HCT116 (cell line): ENCODE results near the gene SUOX. TPM values are rescaled to one million over a fixed set of nuclear protein-coding genes. Genes with fewer than 3 reads are reported as not detected.
A peak's percentile ranks its signal among the peaks of the same experiment; 100 is the strongest.

ENCODE experiments used
- ATAC-seq: fragments of 200-7000 bp; cut with Tn5 transposase; 2 replicates; pipeline ENCODE4 v1.9.1; 2020; ENCODE audit warnings: mild to moderate bottlenecking, moderate library complexity
- BruUV-seq: library from RNA; stranded (reverse); fragments of 400-500 nt; replicated peaks from 2 replicates; lab custom pipeline; 2021; lab: Mats Ljungman, UMichigan
- CTCF ChIA-PET: fragments of 300-600 bp; sonication (Branson Sonifier 250); formaldehyde crosslinking; loops from one replicate; lab custom pipeline; 2021; ENCODE audit warnings: antibody characterized with exemption; lab: Charles Lee
- POLR2A ChIA-PET: fragments of 300-600, 350-600 bp; sonication (Branson Sonifier 250); formaldehyde crosslinking; loops from one replicate; lab custom pipeline; 2021; ENCODE audit warnings: antibody characterized with exemption; lab: Charles Lee
- RAD21 ChIA-PET, 2 experiments: fragments of 300-600 bp; sonication (Branson Sonifier 250); formaldehyde crosslinking; loops; one replicate each; lab custom pipeline; 2023; ENCODE audit warnings: low total read pairs in 2 of 2; ENCODE audit not compliant: uncharacterized antibody in 2 of 2, unreplicated experiment in 2 of 2, low non-redundant PET in 1 of 2; lab: Charles Lee
- DNase-seq: peaks from one replicate; pipeline ENCODE4 v3.0.0-alpha.2; 2010; ENCODE audit warnings: low read depth, low spot score
- H2AFZ ChIP-seq: fragments of 200-600 bp; shearing (Covaris generic), sonication (generic); 2 replicates; pipeline ENCODE4 v1.6.1; 2017; ENCODE audit warnings: low read depth, mixed run types, mixed read lengths, antibody characterized with exemption, low read length; ENCODE audit not compliant: poor library complexity, severe bottlenecking
- H3K27ac ChIP-seq: 2 replicates; pipeline ENCODE4 v1.5.1; 2012; ENCODE audit warnings: low read depth, low read length
- H3K27me3 ChIP-seq: fragments of 200-600 bp; sonication (generic); 2 replicates; pipeline ENCODE4 v1.6.1; 2016; ENCODE audit warnings: mixed run types, low read length, mixed read lengths; ENCODE audit not compliant: insufficient read depth
- H3K36me3 ChIP-seq, 2 experiments: fragments of 200-500 bp in 1 of 2; fragments of 200-600 bp in 1 of 2; sonication (Bioruptor generic) in 1 of 2; sonication (generic) in 1 of 2; 2 replicates each; pipeline versions ENCODE4 v1.5.1 to v1.6.1; 2014 to 2016; ENCODE audit warnings: low read length in 2 of 2, inconsistent platforms in 1 of 2, mixed read lengths in 1 of 2, mixed run types in 1 of 2; ENCODE audit not compliant: insufficient read depth in 2 of 2, control insufficient read depth in 1 of 2
- H3K4me1 ChIP-seq, 2 experiments: fragments of 200-600 bp in 1 of 2; sonication (generic) in 1 of 2; 2 replicates each; pipeline versions ENCODE4 v1.5.1 to v1.6.1; 2012 to 2017; ENCODE audit warnings: low read length in 2 of 2, inconsistent platforms in 1 of 2, mild to moderate bottlenecking in 1 of 2, mixed read lengths in 1 of 2, mixed run types in 1 of 2, moderate library complexity in 1 of 2; ENCODE audit not compliant: insufficient read depth in 2 of 2, control insufficient read depth in 1 of 2
- H3K4me2 ChIP-seq: fragments of 200-600 bp; sonication (generic); 2 replicates; pipeline ENCODE4 v1.6.1; 2017; ENCODE audit warnings: mixed run types, low read length, mixed read lengths
- H3K4me3 ChIP-seq, 2 experiments: fragments of 200-600 bp in 1 of 2; sonication (generic) in 1 of 2; replicated peaks in 1 of 2; 2 replicates each; pipeline ENCODE4 v1.5.1; 2011 to 2016; ENCODE audit warnings: low read length in 2 of 2, control low read depth in 1 of 2, low read depth in 1 of 2, mild to moderate bottlenecking in 1 of 2, mixed read lengths in 1 of 2, mixed run types in 1 of 2
- H3K79me2 ChIP-seq: fragments of 200-600 bp; sonication (generic); 2 replicates; pipeline ENCODE4 v1.6.1; 2017; ENCODE audit warnings: mild to moderate bottlenecking, mixed run types, low read length, moderate library complexity, mixed read lengths; ENCODE audit not compliant: insufficient read depth
- H3K9ac ChIP-seq: fragments of 200-600 bp; sonication (generic); 2 replicates; pipeline ENCODE4 v1.6.1; 2016; ENCODE audit warnings: low read length, mixed read lengths
- H3K9me2 ChIP-seq: fragments of 200-600 bp; sonication (generic), shearing (Covaris generic); 2 replicates; pipeline ENCODE4 v1.6.1; 2017; ENCODE audit warnings: mixed run types, mild to moderate bottlenecking, moderate library complexity; ENCODE audit not compliant: insufficient read depth
- H3K9me3 ChIP-seq, 2 experiments: fragments of 200-500 bp in 1 of 2; fragments of 200-600 bp in 1 of 2; sonication (Bioruptor generic) in 1 of 2; sonication (generic) in 1 of 2; 2 replicates each; pipeline ENCODE4 v1.6.1; 2014 to 2017; ENCODE audit warnings: low read length in 2 of 2, mixed read lengths in 2 of 2, inconsistent platforms in 1 of 2, low read depth in 1 of 2, mild to moderate bottlenecking in 1 of 2, mixed run types in 1 of 2, moderate library complexity in 1 of 2; ENCODE audit not compliant: control insufficient read depth in 1 of 2, insufficient read depth in 1 of 2
- H4K20me1 ChIP-seq: fragments of 200-600 bp; sonication (generic), shearing (Covaris generic); 2 replicates; pipeline ENCODE4 v1.6.1; 2017; ENCODE audit warnings: mixed run types, mild to moderate bottlenecking, moderate library complexity; ENCODE audit not compliant: insufficient read depth
- ATF3 ChIP-seq: IDR thresholded peaks from 2 replicates; pipeline ENCODE4 v1.6.1; 2012
- CBX3 ChIP-seq: IDR thresholded peaks from 2 replicates; pipeline ENCODE4 v1.6.1; 2012; ENCODE audit warnings: low read depth
- CTCF ChIP-seq, 3 experiments: fragments of 200-600 bp in 1 of 3; sonication (generic) in 1 of 3; IDR thresholded peaks in 2 of 3; conservative IDR thresholded peaks in 1 of 3; 2 replicates each; pipeline ENCODE4 v1.5.1; 2012 to 2017; ENCODE audit warnings: low read depth in 2 of 3, low read length in 2 of 3, antibody characterized with exemption in 1 of 3, borderline replicate concordance in 1 of 3, control low read depth in 1 of 3, mild to moderate bottlenecking in 1 of 3, mixed read lengths in 1 of 3, mixed run types in 1 of 3, moderate library complexity in 1 of 3; ENCODE audit not compliant: insufficient read depth in 1 of 3
- ELF1 ChIP-seq: IDR thresholded peaks from 2 replicates; pipeline ENCODE4 v1.6.1; 2012; ENCODE audit warnings: low read depth, borderline replicate concordance
- EZH2 ChIP-seq: fragments of 200-600 bp; sonication (generic); IDR thresholded peaks from 2 replicates; pipeline ENCODE4 v1.6.1; 2017; ENCODE audit warnings: antibody characterized with exemption, mixed run types
- EZH2phosphoT487 ChIP-seq: fragments of 200-600 bp; IDR thresholded peaks from 2 replicates; pipeline ENCODE4 v1.6.1; 2018; ENCODE audit warnings: antibody characterized with exemption, borderline replicate concordance
- JUND ChIP-seq: IDR thresholded peaks from 2 replicates; pipeline ENCODE4 v1.6.1; 2012
- POLR2AphosphoS5 ChIP-seq: IDR thresholded peaks from 2 replicates; pipeline ENCODE4 v1.6.1; 2011; ENCODE audit warnings: mild to moderate bottlenecking, low read depth, low read length, moderate library complexity
- RAD21 ChIP-seq: IDR thresholded peaks from 2 replicates; pipeline ENCODE4 v1.6.1; 2012; ENCODE audit warnings: low read depth, mild to moderate bottlenecking
- REST ChIP-seq: IDR thresholded peaks from 2 replicates; pipeline ENCODE4 v1.6.1; 2012; ENCODE audit warnings: low read depth
- SP1 ChIP-seq: IDR thresholded peaks from 2 replicates; pipeline ENCODE4 v1.6.1; 2012; ENCODE audit warnings: low read depth
- TCF7L2 ChIP-seq: IDR thresholded peaks from 2 replicates; pipeline ENCODE4 v1.7.0; 2011; ENCODE audit warnings: borderline replicate concordance, inconsistent platforms; ENCODE audit not compliant: insufficient read depth, insufficient read length; ENCODE audit errors: extremely low read depth
- YY1 ChIP-seq: IDR thresholded peaks from 2 replicates; pipeline ENCODE4 v1.6.1; 2011; ENCODE audit warnings: low read length, low read depth, moderate library complexity, mild to moderate bottlenecking; ENCODE audit not compliant: insufficient replicate concordance; ENCODE audit errors: extremely low read depth
- ZBTB33 ChIP-seq: IDR thresholded peaks from 2 replicates; pipeline ENCODE4 v1.6.1; 2011; ENCODE audit warnings: mild to moderate bottlenecking, low read length, moderate library complexity; ENCODE audit not compliant: insufficient replicate concordance; ENCODE audit errors: extremely low read depth
- ZFX ChIP-seq: fragments of 450-650 bp; IDR thresholded peaks from 2 replicates; pipeline ENCODE4 v1.6.1; 2017
- ZNF274 ChIP-seq: fragments of 200-500 bp; sonication (Bioruptor generic); IDR thresholded peaks from 2 replicates; pipeline ENCODE4 v1.6.1; 2014; ENCODE audit warnings: mild to moderate bottlenecking, low read depth, low read length, inconsistent platforms
- intact Hi-C: fragments of 100-400 bp; cut with micrococcal nuclease; formaldehyde crosslinking; loops from 2 replicates; pipeline ENCODE4 v1.10.0; 2022
- total RNA-seq: library from RNA; stranded (reverse); gene quantifications from one replicate; pipeline ENCODE4 v1.2.1, GENCODE V29; 2021; ENCODE audit not compliant: unreplicated experiment

Gene SUOX
- total RNA-seq, 1 experiment from 2014 or later: 18.0 TPM

GRCh38 chr12:55972042-55972441 lies 25.0 kb upstream of the SUOX start:
- Histone ChIP-seq H3K4me2 (peak overlapping the region; percentile 65; the same call in 1 of the 2 replicates), H3K9me2 (no peaks in the 10 kb centered on the region), H3K4me1 (peaks cover 17 to 38% of the 10 kb centered on the region in 2 experiments), H3K79me2 (peaks cover 41% of the 10 kb centered on the region), H3K9ac (0 out of 2 replicates have a peak overlapping the region, but pooled peaks have one; percentile 6), H3K4me3 (no peak overlapping the region), H3K9me3 (no peaks in the 10 kb centered on the region), H3K36me3 (peaks cover 18 to 33% of the 10 kb centered on the region in 2 experiments; a peak in 3 of 4 replicates)
- ChIA-PET CTCF (interaction anchor here (4.7 kb wide), 1 partner anchor 24 kb away, joined by 35 read pairs; the partner anchor contains the start of gene SUOX), RAD21 (no interaction called here)
- intact Hi-C loops: no loop called here
- TF ChIP-seq EZH2phosphoT487 (no peak), ZBTB33 (no peak), ZFX (no peak), ATF3 (no peak), CTCF (IDR thresholded peaks at IDR 0.05 in 2 of 3, conservative IDR thresholded peaks at IDR 0.05 in 1 of 3; ENCODE audit: borderline replicate concordance in 1 of 3, insufficient read depth in 1 of 3, low read depth in 2 of 3, low read length in 2 of 3) (no peak), REST (no peak), RAD21 (no peak), POLR2AphosphoS5 (no peak), YY1 (no peak), ZNF274 (no peak), JUND (no peak), TCF7L2 (no peak), ELF1 (no peak), SP1 (no peak), EZH2 (no peak), CBX3 (no peak)
- TF ChIP-seq, all 23 proteins: peak for 0
- no TSS peak for BruUV-seq
- H3K27me3 ChIP-seq: no peaks in the 10 kb centered on the region
- POLR2A ChIA-PET: interaction anchor here (1.6 kb wide), 1 partner anchor 250 kb away, joined by 3 read pairs; the partner anchor contains the start of gene RNF41
- no peak overlapping the region for H2AFZ ChIP-seq
- ATAC-seq (no peak), DNase-seq (no peak)
- H3K27ac ChIP-seq: peak overlapping the region; percentile 50; the same call in 1 of the 2 replicates
- H4K20me1 ChIP-seq: no peaks in the 10 kb centered on the region
